HG02678 (cell line): Measurements from ENCODE around the gene KAZALD1.

ENCODE experiments used
- ATAC-seq: cut with Tn5 transposase; IDR thresholded peaks from one replicate; pipeline ENCODE4 v1.9.1; 2021; ENCODE audit warnings: mild to moderate bottlenecking, moderate library complexity; ENCODE audit not compliant: unreplicated experiment

Gene KAZALD1

GRCh38 chr10:101061624-101062231, at the start of gene KAZALD1:
KAZALD1 (plus strand) TSS chr10:101061989; CDS start chr10:101062593, 604 bp downstream.
- ATAC-seq = peak; percentile 1

- peak; percentile 64 for ATAC-seq
These were observed 49.0 kb upstream of the KAZALD1 start for GRCh38 chr10:101012525-101013364.

GRCh38 chr10:101013365-101013825, 48.4 kb upstream of the KAZALD1 start:
- ATAC-seq = no peak

GRCh38 chr10:101014230-101014884, 47.4 kb upstream of the KAZALD1 start:
- no peak for ATAC-seq

GRCh38 chr10:101014966-101015581, 46.7 kb upstream of the KAZALD1 start:
- ATAC-seq = no peak

- no peak for ATAC-seq
These were observed 46.2 kb upstream of the KAZALD1 start for GRCh38 chr10:101015582-101015973.

GRCh38 chr10:101016814-101017213, 45.0 kb upstream of the KAZALD1 start:
- ATAC-seq = no peak

- no peak for ATAC-seq
These were observed 43.6 kb upstream of the KAZALD1 start for GRCh38 chr10:101018118-101018599.

- ATAC-seq = no peak
These were observed 43.0 kb upstream of the KAZALD1 start for GRCh38 chr10:101018600-101019439.

GRCh38 chr10:101019440-101019703, 42.4 kb upstream of the KAZALD1 start:
- no peak for ATAC-seq

GRCh38 chr10:101020427-101021075, 41.2 kb upstream of the KAZALD1 start:
- no peak for ATAC-seq

GRCh38 chr10:101021239-101021638, 40.5 kb upstream of the KAZALD1 start:
- no peak for ATAC-seq

GRCh38 chr10:101021692-101022251, 40.0 kb upstream of the KAZALD1 start:
- no peak for ATAC-seq

GRCh38 chr10:101022967-101023705, 38.7 kb upstream of the KAZALD1 start:
- no peak for ATAC-seq

GRCh38 chr10:101027106-101027720, 34.6 kb upstream of the KAZALD1 start:
- no peak for ATAC-seq

GRCh38 chr10:101028446-101029337, 33.1 kb upstream of the KAZALD1 start:
- no peak for ATAC-seq

- no peak for ATAC-seq
These were observed 32.1 kb upstream of the KAZALD1 start for GRCh38 chr10:101029520-101030295.
